Endothelial cell of umbilical vein (primary cell): ENCODE data around the gene TMEM43. TPM values are rescaled to one million over a fixed set of nuclear protein-coding genes. Genes with fewer than 3 reads are reported as not detected.

ENCODE experiments used
- BruUV-seq: library from RNA; stranded (reverse); fragments of 400-500 nt; replicated peaks from 2 replicates; lab custom pipeline; 2021; lab: Mats Ljungman, UMichigan
- CTCF ChIA-PET: fragments of 300-600, 350-600 bp; sonication (Branson Sonifier 250); formaldehyde crosslinking; loops from one replicate; lab custom pipeline; 2021; ENCODE audit warnings: antibody characterized with exemption, inconsistent platforms; lab: Charles Lee
- POLR2A ChIA-PET: fragments of 300-600, 350-600 bp; sonication (Branson Sonifier 250); formaldehyde crosslinking; loops from one replicate; lab custom pipeline; 2021; ENCODE audit warnings: antibody characterized with exemption, inconsistent platforms; lab: Charles Lee
- DNase-seq: peaks from one replicate; pipeline ENCODE4 v3.0.0-alpha.2; 2011; ENCODE audit warnings: low read depth, low spot score
- FAIRE-seq: peaks from 2 replicates; lab custom pipeline; 2011; peaks lifted over from hg19 to GRCh38; lab: Jason Lieb, UNC
- H2AFZ ChIP-seq: 2 replicates; pipeline ENCODE4 v1.6.0; 2012; ENCODE audit warnings: low read depth, low read length, control low read depth, inconsistent platforms
- H3K27ac ChIP-seq: 2 replicates; pipeline ENCODE4 v1.5.1; 2011; ENCODE audit warnings: low read depth, mild to moderate bottlenecking, control low read depth, low read length, moderate library complexity; ENCODE audit not compliant: insufficient read depth
- H3K27me3 ChIP-seq, 2 experiments: 2 replicates each; pipeline versions ENCODE4 v1.6.0 to v1.6.1; 2011; ENCODE audit warnings: low read length in 2 of 2, mixed read lengths in 1 of 2; ENCODE audit not compliant: control insufficient read depth in 2 of 2, insufficient read depth in 2 of 2
- H3K36me3 ChIP-seq, 2 experiments: 2 replicates in 1 of 2; 3 replicates in 1 of 2; pipeline ENCODE4 v1.5.1; 2011; ENCODE audit warnings: low read length in 2 of 2, mild to moderate bottlenecking in 1 of 2, moderate library complexity in 1 of 2; ENCODE audit not compliant: control insufficient read depth in 2 of 2, insufficient read depth in 2 of 2; ENCODE audit errors: extremely low read depth in 1 of 2
- H3K4me1 ChIP-seq: 3 replicates; pipeline ENCODE4 v1.5.1; 2011; ENCODE audit warnings: mild to moderate bottlenecking, low read length; ENCODE audit not compliant: control insufficient read depth, insufficient read depth; ENCODE audit errors: extremely low read depth
- H3K4me2 ChIP-seq: 2 replicates; pipeline ENCODE4 v1.6.1; 2011; ENCODE audit warnings: low read length, control low read depth, mixed read lengths; ENCODE audit not compliant: insufficient read depth
- H3K4me3 ChIP-seq, 3 experiments: fragments of 200-600 bp in 1 of 3; sonication (generic), shearing (Covaris generic) in 1 of 3; replicated peaks in 1 of 3; 2 replicates each; pipeline ENCODE4 v1.5.1; 2011 to 2016; ENCODE audit warnings: control low read depth in 3 of 3, low read length in 3 of 3, mild to moderate bottlenecking in 2 of 3, inconsistent platforms in 1 of 3, low read depth in 1 of 3, moderate library complexity in 1 of 3; ENCODE audit not compliant: insufficient read depth in 1 of 3
- H3K79me2 ChIP-seq: 2 replicates; pipeline ENCODE4 v1.6.0; 2012; ENCODE audit warnings: low read length, inconsistent platforms; ENCODE audit not compliant: control insufficient read depth, insufficient read depth
- H3K9ac ChIP-seq: replicated peaks from 2 replicates; pipeline ENCODE3; 2011; ENCODE audit warnings: low read length, control low read depth; ENCODE audit not compliant: insufficient read depth; ENCODE audit errors: extremely low read depth
- H3K9me1 ChIP-seq: replicated peaks from 3 replicates; pipeline ENCODE4 v1.6.0; 2011; ENCODE audit warnings: mild to moderate bottlenecking, low read length; ENCODE audit not compliant: control insufficient read depth, insufficient read depth; ENCODE audit errors: extremely low read depth
- H3K9me3 ChIP-seq: replicated peaks from 2 replicates; pipeline ENCODE4 v1.5.1; 2012; ENCODE audit warnings: low read length, inconsistent platforms; ENCODE audit not compliant: control insufficient read depth, insufficient read depth
- H4K20me1 ChIP-seq: replicated peaks from 2 replicates; pipeline ENCODE3; 2011; ENCODE audit warnings: mild to moderate bottlenecking, low read length; ENCODE audit not compliant: control insufficient read depth, insufficient read depth; ENCODE audit errors: extremely low read depth
- EZH2 ChIP-seq: IDR thresholded peaks from 2 replicates; pipeline ENCODE4 v1.6.1; 2012; ENCODE audit warnings: borderline replicate concordance, low read depth, mild to moderate bottlenecking, moderate library complexity, low read length, inconsistent platforms; ENCODE audit not compliant: severe bottlenecking
- FOS ChIP-seq: IDR thresholded peaks from 2 replicates; pipeline ENCODE4 v1.6.1; 2011; ENCODE audit warnings: mild to moderate bottlenecking, low read length, moderate library complexity, borderline replicate concordance; ENCODE audit not compliant: insufficient read depth
- GATA2 ChIP-seq: IDR thresholded peaks from 2 replicates; pipeline ENCODE4 v1.7.0; 2011; ENCODE audit warnings: low read depth, mild to moderate bottlenecking, moderate library complexity, mixed read lengths, low read length; ENCODE audit not compliant: insufficient read length, insufficient read depth
- JUN ChIP-seq: IDR thresholded peaks from 2 replicates; pipeline ENCODE4 v1.6.1; 2011; ENCODE audit warnings: borderline replicate concordance, low read depth; ENCODE audit not compliant: insufficient read length, insufficient read depth
- MAX ChIP-seq: IDR thresholded peaks from 2 replicates; pipeline ENCODE4 v1.6.1; 2011; ENCODE audit not compliant: insufficient read depth, insufficient read length
- MYC ChIP-seq: IDR thresholded peaks from one replicate; pipeline ENCODE4 v1.6.1; 2011; ENCODE audit warnings: mild to moderate bottlenecking, low read depth, low read length
- POLR2A ChIP-seq: IDR thresholded peaks from 2 replicates; pipeline ENCODE4 v1.6.1; 2012; ENCODE audit warnings: low read depth, mild to moderate bottlenecking, control low read depth, low read length
- dilution Hi-C: fragments of 300-500 bp; cut with MboI; formaldehyde crosslinking; loops from one replicate; pipeline ENCODE4 v1.15.0; 2019; ENCODE audit warnings: low sequenced_read_pairs; ENCODE audit not compliant: extremely low pct_ligation_motif_present
- intact Hi-C: fragments of 100-400 bp; cut with micrococcal nuclease; formaldehyde crosslinking; loops from one replicate; pipeline ENCODE4 v1.10.0; 2022
- polyA plus RNA-seq, 4 experiments: library from polyadenylated mRNA; depleted of rRNA in 3 of 4; stranded (reverse) in 3 of 4; unstranded in 1 of 4; fragments of >200 nt; gene quantifications; 2 replicates each; pipeline versions ENCODE4 v1.2.1 to v1.2.3, GENCODE V29; 2011 to 2012; ENCODE audit warnings: missing spikeins in 1 of 4
- total RNA-seq: library from RNA; stranded (reverse); gene quantifications from 2 replicates; pipeline ENCODE4 v1.2.3, GENCODE V29; 2021
- TF ChIP-seq, protein P1 (sequence below), 2 donors: IDR thresholded peaks; 1 replicate in 1 of 2; 2 replicates in 1 of 2; pipeline ENCODE4 v1.5.1; 2011; ENCODE audit warnings: low read length in 2 of 2, mild to moderate bottlenecking in 2 of 2, moderate library complexity in 2 of 2, control low read depth in 1 of 2, inconsistent platforms in 1 of 2, low read depth in 1 of 2; ENCODE audit not compliant: insufficient read depth in 1 of 2; ENCODE audit errors: extremely low read depth in 1 of 2

The TMEM43 gene
- total and polyA plus RNA-seq, 2 donors (not counting 3 experiments of a cell fraction or from before 2014, with no cell fraction given): 80.6 to 119 TPM

GRCh38 chr3:14147617-14148016 lies 22.8 kb downstream of the TMEM43 start:
- FAIRE-seq: no peak
- dilution Hi-C loops (no loop called here), intact Hi-C loops (loop anchor here (10.0 kb wide), 2 partner anchors 257 to 797 kb away; partner anchors contain the start of genes NR2C2 and SLC6A6)
- no peaks in the 10 kb centered on the region for H3K9me3 ChIP-seq
- H3K9ac ChIP-seq: no peak overlapping the region
- peaks cover 30% of the 10 kb centered on the region for H3K4me1 ChIP-seq
- no peaks in the 10 kb centered on the region for H3K9me1 ChIP-seq
- no peaks in the 10 kb centered on the region for H3K79me2 ChIP-seq
- no peak overlapping the region for H3K4me3 ChIP-seq
- H3K27me3 ChIP-seq: no peaks in the 10 kb centered on the region
- no peaks in the 10 kb centered on the region for H4K20me1 ChIP-seq
- no peak overlapping the region for H2AFZ ChIP-seq
- no peak overlapping the region for H3K27ac ChIP-seq
- POLR2A ChIA-PET: no interaction called here
- no peak for DNase-seq
- H3K4me2 ChIP-seq: no peak overlapping the region
- no peak for TF ChIP-seq POLR2A
- TF ChIP-seq MYC: no peak
- no peak for TF ChIP-seq MAX
- no peak for TF ChIP-seq FOS
- no peak for TF ChIP-seq JUN
- no peak for TF ChIP-seq EZH2
- no peak for TF ChIP-seq GATA2
- TF ChIP-seq, protein P1, sequence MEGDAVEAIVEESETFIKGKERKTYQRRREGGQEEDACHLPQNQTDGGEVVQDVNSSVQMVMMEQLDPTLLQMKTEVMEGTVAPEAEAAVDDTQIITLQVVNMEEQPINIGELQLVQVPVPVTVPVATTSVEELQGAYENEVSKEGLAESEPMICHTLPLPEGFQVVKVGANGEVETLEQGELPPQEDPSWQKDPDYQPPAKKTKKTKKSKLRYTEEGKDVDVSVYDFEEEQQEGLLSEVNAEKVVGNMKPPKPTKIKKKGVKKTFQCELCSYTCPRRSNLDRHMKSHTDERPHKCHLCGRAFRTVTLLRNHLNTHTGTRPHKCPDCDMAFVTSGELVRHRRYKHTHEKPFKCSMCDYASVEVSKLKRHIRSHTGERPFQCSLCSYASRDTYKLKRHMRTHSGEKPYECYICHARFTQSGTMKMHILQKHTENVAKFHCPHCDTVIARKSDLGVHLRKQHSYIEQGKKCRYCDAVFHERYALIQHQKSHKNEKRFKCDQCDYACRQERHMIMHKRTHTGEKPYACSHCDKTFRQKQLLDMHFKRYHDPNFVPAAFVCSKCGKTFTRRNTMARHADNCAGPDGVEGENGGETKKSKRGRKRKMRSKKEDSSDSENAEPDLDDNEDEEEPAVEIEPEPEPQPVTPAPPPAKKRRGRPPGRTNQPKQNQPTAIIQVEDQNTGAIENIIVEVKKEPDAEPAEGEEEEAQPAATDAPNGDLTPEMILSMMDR (IDR thresholded peaks at IDR 0.05; ENCODE audit: extremely low read depth in 1 of 2, insufficient read depth in 1 of 2, low read depth in 1 of 2, low read length in 2 of 2): no peak
- H3K36me3 ChIP-seq: peaks cover 0 to 12% of the 10 kb centered on the region in 2 experiments
- no TSS peak for BruUV-seq
- CTCF ChIA-PET: interaction anchor here (0.8 kb wide), 1 partner anchor 22 kb away, joined by 4 read pairs; the partner anchor contains the start of genes CHCHD4 and TMEM43
